ENCODE measurements around the gene HOXD1.

The HOXD1 gene

DNA sequence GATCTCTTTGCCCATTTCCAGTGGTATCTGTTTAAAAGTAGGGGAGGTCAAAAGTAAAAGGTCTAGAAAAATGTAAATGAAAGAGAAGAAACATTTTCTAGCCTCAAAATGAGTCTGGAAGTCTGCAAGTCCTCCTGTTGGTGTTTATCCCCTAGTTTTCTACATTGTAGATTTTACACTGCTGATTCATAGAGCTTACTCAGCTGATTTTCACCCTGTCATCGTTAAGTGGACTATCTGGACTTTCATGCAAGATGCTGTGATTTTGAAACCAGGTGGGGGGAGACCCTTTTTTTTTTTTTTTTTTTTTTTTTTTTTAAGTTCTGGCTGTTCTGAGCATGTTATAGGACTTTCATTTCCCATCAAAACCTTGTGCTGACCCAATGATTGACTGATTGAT, 21.1 kb upstream of the HOXD1 start:
- peak; percentile 17 for DNase-seq

DNA sequence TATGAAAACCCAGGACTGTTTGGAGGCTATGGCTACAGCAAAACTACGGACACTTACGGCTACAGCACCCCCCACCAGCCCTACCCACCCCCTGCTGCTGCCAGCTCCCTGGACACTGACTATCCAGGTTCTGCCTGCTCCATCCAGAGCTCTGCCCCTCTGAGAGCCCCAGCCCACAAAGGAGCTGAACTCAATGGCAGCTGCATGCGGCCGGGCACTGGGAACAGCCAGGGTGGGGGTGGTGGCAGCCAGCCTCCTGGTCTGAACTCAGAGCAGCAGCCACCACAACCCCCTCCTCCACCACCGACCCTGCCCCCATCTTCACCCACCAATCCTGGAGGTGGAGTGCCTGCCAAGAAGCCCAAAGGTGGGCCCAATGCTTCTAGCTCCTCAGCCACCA, 19.3 kb upstream of the HOXD1 start:
- no peak for DNase-seq

DNA sequence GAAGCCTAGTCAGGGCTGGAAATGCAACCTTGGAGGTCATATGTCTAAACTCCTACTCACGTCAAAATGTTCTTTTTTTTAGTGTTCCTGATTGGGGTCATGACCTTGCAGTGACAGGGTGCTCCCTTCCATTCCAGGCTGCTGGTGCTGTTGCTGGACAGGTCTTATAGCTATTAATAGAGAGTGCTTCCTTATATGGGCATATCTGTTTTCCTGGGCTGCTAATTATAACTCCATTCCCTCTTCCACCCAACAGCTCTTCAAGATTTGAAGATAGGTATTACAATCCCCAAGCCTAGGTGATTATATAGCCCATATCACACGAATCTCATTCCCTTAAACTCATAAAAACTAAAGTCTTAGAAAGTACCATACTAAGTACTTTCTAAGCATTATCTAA, 18.8 kb upstream of the HOXD1 start:
- no peak for DNase-seq

DNA sequence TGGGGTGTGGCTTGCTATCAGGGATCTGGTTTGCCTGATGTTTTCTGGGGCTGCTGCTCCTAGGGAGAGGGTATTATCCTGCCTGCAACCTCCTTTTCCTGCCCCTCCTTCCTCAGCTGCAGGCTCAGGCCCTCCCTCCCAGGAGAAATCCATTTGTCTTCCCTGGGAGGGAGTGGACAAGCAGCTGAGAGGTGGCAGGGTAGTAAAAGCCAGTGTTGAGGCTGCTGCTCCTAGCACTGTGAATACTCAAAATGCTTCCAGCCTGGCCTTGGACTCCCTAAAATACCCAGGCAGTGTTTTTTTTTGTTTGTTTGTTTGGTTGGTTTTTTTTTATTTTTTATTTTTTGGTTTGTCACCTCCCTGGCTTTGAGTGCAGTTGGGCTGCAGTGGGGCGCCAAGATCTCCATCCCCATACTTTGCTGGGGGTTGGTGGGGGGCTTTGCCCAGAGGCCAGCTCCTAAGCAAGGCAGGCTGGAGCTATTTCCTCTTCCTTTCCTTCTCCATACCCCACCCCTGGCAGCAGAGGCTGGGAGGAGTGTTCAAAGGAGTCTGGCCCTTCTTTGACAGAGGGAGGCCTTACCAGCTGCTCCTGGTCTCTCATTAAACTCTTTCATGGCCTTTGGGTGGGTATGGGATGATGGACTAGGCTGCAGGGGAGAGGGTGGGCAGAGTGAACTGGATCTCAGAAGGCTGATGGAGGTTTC, 17.7 kb upstream of the HOXD1 start:
- DNase-seq = no peak

DNA sequence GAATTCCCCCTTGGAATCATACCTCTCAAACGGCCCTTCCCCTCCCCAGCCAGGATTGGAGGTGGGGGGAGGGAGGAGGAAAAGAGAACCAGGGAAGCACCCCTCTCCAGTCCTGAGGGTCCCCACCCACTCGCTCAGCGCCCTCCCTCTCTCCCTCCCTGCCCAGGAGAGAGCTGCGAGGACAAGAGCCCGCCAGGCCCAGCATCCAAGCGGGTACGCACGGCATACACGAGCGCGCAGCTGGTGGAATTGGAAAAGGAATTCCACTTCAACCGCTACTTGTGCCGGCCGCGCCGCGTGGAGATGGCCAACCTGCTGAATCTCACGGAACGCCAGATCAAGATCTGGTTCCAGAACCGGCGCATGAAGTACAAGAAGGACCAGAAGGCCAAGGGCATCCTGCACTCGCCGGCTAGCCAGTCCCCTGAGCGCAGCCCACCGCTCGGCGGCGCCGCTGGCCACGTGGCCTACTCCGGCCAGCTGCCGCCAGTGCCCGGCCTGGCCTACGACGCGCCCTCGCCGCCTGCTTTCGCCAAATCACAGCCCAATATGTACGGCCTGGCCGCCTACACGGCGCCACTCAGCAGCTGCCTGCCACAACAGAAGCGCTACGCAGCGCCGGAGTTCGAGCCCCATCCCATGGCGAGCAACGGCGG, 17.0 kb upstream of the HOXD1 start:
- DNase-seq = no peak

DNA sequence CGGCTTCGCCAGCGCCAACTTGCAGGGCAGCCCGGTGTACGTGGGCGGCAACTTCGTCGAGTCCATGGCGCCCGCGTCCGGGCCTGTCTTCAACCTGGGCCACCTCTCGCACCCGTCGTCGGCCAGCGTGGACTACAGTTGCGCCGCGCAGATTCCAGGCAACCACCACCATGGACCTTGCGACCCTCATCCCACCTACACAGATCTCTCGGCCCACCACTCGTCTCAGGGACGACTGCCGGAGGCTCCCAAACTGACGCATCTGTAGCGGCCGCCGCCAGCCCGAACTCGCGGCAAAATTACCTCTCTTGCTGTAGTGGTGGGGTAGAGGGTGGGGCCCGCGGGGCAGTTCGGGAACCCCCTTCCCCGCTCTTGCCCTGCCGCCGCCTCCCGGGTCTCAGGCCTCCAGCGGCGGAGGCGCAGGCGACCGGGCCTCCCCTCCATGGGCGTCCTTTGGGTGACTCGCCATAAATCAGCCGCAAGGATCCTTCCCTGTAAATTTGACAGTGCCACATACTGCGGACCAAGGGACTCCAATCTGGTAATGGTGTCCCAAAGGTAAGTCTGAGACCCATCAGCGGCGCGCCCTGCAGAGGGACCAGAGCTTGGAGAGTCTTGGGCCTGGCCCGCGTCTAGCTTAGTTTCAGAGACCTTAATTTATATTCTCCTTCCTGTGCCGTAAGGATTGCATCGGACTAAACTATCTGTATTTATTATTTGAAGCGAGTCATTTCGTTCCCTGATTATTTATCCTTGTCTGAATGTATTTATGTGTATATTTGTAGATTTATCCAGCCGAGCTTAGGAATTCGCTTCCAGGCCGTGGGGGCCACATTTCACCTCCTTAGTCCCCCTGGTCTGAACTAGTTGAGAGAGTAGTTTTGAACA, 16.2 kb upstream of the HOXD1 start:
- no peak for DNase-seq

DNA sequence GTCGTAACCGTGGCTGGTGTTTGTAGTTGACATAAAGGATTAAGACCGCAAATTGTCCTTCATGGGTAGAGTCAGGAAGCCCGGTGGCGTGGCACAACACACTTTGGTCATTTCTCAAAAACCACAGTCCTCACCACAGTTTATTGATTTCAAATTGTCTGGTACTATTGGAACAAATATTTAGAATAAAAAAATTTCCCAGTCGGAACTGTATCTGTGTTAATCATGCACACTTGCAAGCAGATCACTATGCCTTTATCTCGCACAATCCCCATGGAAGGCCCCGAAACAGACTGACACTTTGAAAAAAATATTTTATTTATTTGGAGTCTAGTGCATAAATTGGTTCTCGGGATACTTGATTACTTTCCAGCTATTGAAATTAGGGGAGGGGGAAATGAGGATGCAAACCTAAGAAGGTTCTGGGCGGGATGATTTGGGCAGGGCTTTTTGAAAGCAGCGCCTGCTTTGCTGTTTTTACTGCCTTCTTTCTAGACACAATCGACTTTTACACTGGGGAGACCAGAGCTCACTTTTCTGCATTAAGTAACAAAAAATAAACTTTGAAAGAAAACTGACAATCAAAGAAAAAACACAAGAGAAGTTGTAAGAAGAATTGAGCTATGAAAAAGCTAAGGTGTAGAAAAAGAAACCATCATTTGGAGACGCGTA, 15.4 kb upstream of the HOXD1 start:
- DNase-seq = no peak

DNA sequence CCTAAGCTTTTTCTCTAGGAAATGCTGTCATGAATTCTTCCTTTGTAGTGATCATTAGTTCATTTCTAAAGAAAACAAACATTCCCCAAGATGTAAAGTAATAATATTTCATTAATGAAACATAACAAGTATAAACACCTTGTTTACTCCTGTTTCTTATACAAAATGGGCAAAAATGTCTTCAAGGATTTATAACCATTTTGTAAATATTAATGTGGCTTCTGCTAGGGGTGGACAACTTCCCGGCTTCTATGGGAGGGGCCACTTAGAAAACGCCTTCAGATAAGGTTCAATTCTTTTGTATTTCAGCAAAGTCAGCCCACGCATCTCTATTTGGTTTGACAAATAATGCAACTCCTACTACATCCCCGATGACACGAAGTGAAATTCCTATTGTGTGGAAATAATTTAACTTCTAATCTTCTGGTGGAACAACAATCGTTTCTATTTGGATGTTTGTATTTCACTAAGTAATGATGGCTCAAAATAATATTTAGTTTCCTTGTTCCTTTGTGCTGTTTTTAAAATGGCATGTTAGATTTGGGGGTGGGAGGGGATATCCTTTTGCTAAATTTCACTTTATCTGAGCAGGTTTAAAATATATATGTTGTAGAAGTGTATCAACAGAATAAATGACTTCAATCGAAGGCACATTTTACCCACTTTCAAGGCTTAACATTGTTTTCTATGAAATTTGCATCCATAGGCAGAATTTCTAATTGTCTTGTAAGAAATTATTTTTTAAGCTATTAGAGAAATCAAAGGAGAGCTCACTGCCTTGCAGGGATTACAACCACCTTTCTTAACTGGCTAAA, 14.7 kb upstream of the HOXD1 start:
- DNase-seq = no peak

DNA sequence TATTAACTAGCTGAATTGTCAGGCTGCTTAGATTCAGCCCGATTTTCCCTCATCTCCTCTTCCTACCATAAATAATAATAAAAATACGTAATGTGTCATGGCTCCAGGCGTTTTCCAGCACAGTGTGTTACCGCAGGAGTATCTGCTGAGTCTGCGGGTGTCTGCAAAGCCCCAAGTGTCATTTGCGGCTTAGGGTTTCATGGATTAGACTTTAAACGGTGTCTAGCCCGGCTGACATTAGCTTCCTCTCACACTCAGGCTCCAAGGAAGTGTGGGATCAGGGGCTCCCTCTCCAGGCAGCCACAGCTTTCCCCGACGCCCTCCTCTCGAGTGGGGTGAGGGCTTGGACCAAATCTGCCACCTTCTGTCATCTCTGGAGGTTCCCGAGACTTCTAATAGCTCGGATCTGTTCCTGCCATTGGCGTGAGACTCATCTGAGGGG, 14.1 kb upstream of the HOXD1 start:
- DNase-seq = no peak

DNA sequence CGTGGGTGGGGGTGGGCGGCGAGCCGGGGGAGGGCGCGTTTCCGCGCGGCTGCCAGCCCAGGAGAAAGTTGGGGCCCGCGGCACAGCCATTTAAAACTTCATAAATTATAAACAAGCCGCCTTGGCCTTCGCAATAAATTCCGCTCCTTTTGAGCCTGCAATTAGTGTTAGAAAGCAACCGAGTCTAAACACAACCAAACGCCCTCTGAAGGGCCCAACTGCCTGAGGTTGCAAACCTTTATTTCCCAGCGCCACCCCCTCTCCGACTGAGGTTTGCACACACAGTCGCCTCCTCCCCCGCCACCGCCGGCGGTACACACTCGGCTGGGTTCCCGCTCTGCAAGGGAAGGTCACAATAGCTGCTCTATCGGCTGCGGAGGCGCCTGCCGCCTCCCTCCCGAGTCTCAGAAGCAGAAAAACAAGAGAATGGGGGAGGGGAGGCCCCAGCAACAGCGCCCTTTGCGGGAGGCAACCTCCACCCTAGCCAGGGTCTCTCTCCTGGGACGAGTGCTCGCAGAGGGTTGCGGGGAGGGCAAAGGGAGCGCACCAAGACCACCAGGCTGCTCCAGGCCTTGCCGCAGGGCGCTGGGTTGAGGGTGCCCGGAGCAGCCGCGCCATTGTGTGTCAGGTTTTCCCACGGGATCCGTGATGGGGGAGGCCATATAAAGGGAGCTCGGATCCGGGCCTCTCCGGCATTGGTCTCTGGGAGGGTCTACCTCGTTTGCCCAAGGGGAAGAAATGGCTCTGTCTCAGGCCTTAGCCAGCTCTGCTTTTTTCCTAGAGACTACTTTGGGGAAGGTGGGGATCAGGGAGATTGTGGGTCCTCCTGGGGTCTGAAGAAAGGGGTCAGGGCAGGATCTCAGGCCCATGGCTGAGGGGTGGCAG, 13.4 kb upstream of the HOXD1 start:
- DNase-seq = no peak

DNA sequence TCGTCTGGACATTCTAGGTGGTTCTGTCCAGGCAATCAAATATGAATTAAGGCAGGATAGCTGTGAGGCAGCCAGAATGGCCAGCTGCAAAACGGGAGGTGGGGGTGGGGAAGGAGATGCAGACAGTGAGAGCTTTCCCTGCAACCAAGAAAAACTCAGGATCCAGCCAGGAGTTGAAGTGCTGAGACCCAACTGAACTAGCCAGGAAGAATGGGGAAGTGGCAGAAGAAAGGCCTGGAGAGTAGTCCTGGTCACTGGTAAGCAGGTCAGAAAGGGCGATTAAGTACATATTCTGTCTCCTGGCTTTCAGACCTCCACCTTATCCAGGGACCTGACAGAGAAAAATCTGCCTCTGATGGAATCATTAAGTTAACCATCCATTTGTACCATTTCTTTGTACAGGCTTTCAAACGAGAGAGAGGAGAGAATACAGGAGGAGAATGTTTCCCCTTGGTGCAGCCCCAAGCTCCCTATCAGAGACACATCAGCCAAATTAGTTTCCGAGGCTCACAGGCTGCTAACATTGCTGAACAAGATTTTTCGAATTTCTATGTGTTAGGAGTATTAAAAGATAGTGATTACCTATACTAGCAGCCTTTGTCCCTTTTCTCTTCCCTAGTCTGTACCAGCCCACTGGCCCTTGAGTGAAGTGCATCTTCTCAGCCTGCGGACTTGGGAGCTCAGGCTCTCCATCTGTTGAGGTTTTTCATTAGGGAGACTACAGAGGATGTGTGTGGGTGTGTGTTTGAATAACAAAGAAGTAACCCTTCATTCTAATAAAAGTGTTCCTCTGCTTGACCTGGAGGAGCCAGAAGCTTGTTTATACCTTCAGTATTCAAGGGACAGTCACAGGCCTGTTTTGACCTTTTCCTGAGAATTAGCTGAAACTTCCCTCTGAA, 12.5 kb upstream of the HOXD1 start:
- no peak for DNase-seq

DNA sequence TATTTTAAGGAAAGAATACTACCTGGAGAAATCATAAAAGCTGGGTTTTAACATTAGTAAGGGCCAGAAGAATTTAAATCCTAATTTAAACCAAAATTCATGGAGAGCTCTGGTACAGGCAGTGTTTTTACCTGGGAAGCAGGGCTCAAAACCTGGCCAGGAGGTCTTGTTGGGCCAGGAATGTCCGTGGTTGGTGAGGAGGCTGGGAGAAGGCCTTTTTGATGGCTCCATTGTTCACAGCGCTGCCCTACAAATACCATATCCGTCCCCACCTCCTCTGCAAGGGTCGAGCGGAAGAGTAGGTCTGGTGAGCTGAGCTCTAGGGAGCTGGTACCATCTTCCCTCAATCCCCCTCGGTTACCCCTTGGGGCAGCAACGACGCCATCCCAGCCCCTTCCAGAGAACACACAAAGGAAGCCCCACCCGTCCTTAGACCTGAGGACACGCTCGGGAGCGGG, 10.9 kb upstream of the HOXD1 start:
- no peak for DNase-seq

DNA sequence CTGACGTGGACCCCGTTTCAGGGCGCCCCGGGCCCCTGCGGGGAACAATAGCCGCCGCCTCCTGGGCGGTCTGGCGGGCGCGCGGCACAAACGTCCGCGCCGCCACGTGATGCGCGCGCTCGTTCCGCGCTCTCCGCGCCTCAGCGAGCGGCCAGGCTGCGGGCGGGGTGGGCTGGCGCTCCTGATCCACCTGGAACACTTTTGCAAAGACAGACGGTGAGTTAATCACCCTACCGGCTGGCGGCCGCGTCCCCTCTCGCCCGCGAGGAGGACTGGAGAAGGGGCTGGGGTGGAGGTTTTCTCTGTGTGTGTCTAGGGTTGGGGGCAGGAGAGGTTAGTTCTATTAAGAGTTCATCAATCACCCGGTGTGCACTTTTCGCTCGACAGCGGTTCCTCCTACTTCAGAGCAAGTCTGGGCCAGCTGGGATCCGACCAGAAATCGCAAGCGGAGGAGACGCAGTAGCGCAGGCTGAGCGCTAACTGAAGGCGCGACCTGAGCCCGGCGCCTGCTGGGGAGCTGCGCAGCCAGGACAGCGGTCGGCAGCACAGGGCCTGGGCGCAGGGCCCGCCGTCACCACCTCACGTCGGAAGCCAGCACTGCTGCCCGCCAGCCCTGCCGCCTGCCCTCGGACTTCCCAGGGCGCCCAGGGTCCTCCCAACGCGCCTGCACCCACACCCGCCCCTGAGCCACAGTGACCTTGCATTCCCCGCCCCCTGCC, 10.3 kb upstream of the HOXD1 start:
- DNase-seq = no peak

DNA sequence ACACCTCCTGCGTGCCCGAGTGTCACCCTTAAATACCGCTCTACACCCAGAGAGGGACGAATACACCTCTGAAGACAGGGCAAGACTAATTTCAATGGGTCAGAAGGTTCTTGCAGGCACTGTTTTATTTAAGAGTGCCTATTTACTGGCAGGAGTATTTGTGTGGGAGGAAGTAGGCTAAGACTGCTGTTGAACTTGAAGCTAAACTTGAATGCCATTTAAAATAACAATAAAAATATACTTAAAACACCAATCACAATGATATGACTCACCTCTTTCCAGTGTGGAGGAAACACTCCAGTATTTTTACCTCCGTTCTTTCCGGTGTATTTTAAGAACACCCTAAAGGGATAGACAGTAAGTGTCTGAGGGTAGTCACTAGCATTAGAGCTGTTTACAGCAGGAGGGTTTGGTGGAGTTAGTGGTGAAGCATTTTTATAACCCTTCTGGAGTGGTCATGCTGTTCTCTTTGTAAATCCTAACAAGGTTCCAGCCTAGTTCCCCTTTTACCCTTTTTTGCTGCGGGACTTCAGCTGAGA, 9.6 kb upstream of the HOXD1 start:
- no peak for DNase-seq

DNA sequence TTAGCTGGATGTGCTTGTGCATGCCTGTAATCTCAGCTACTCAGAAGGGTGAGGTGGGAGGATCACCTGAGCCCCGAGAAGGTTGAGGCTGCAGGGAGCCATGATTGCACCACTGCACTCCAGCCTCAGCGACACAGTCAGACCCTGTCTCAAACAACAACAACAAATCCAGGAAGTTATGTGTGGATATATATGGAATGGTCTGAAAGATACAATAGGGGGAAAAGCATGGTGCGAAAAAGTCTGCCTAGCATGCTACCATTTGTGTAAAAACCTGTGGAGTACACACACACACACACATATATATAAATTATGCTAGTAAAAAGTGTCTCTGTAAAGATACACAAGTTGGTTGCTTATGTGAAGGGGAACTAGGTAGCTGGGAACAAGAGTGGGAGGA, 6.9 kb upstream of the HOXD1 start:
- DNase-seq = no peak

DNA sequence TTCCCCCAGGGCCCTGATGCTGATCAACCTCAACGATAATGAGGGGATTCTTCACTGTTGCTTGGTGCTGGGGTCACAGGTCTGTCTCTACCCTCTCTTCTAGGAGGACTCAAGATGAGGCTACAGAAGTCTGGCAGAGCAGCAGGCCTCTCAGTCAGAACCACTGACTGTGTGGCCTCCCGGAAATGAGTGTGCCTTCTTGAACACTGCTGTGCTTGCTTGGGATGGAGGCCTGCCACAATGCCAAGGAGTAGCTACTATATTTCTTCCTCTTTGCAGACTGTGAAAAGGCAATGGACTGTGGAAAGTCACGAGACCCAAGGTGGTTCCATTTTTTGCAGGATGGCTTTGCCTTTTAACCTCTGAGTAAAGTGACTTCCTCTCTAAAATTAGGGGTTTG, 5.8 kb upstream of the HOXD1 start:
- DNase-seq = no peak

DNA sequence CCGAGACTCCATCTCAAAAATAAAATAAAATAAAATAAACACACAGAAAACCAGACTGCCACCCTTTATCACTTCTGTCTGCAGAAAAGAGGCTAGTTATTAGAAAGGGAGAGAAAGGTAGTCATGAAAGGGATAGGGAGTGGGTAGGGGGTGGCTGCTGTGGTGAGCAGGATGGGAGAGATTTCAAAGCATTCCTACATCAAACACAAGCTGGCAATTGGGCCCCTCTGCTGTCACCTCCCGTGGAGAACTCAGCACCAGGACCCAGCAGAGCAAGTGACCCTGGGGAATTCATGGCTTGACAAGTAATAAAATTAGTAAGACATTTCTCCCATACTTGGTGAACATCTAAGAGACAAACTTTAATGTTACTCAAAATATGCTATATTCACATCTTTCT, 3.7 kb upstream of the HOXD1 start:
- no peak for DNase-seq

DNA sequence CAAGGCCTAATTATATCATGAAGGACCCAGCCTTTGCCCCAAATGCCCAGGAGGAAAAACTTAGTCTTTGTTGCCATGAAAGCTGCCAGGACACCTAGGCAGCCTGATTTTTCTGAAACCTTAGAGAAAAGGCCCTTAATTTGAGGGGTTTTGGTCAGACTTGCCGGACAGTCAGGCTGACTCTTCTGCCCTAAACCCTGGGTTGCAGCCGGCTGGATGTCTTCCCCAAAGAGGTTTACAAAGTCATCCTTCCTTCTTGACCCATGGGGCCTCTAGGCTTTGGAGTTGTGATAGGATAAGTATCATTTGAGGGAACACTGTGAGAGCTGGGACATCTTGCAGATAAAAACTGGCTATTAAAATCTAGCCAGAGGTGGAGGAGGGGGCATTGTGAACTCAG, 2.4 kb upstream of the HOXD1 start:
- no peak for DNase-seq
